ENCODE results near the gene MAP4K1.

The MAP4K1 gene

GRCh38 chr19:38664503-38665211 is 46.9 kb upstream of the MAP4K1 start:
- peak overlapping the region in 1 of 2 donors; percentile 30 for H3K4me3 ChIP-seq
- peak overlapping the region; percentile 94 to 97 for H3K27ac ChIP-seq
- no peak for DNase-seq
- no peaks in the 10 kb centered on the region for H3K27me3 ChIP-seq
- H3K4me1 ChIP-seq, result peaks cover 31 to 100% (median 97%) of the 10 kb centered on the region in 4 donors
- TF ChIP-seq CTCF (IDR thresholded peaks at IDR 0.05), result no peak
- intact Hi-C loops (cut with DNase I; ENCODE audit: low total_unique reads), result no loop called here
- H3K36me3 ChIP-seq, result peaks cover 0 to 6% (median 0%) of the 10 kb centered on the region in 3 donors
- H3K9me3 ChIP-seq, result no peaks in the 10 kb centered on the region

GRCh38 chr19:38663957-38664502 is 46.3 kb upstream of the MAP4K1 start:
- no peak for TF ChIP-seq CTCF (IDR thresholded peaks at IDR 0.05)
- H3K27me3 ChIP-seq, result no peaks in the 10 kb centered on the region
- intact Hi-C loops (cut with DNase I; ENCODE audit: low total_unique reads), result no loop called here
- H3K27ac ChIP-seq, result peak overlapping the region; percentile 94 to 97
- H3K9me3 ChIP-seq, result no peaks in the 10 kb centered on the region
- H3K36me3 ChIP-seq, result peaks cover 0 to 6% (median 0%) of the 10 kb centered on the region in 3 donors
- H3K4me3 ChIP-seq, result peak overlapping the region; percentile 26 to 30
- peak; percentile 69 to 91 for DNase-seq
- H3K4me1 ChIP-seq, result peaks cover 31 to 100% (median 97%) of the 10 kb centered on the region in 4 donors

- H3K27ac ChIP-seq, result peak overlapping the region; percentile 94 to 97
- intact Hi-C loops (cut with DNase I; ENCODE audit: low total_unique reads), result no loop called here
- no peaks in the 10 kb centered on the region for H3K9me3 ChIP-seq
- H3K4me3 ChIP-seq, result peak overlapping the region; percentile 26 to 30
- no peaks in the 10 kb centered on the region for H3K27me3 ChIP-seq
- DNase-seq, result no peak
- peaks cover 31 to 100% (median 96%) of the 10 kb centered on the region in 4 donors for H3K4me1 ChIP-seq
- H3K36me3 ChIP-seq, result peaks cover 0 to 6% (median 0%) of the 10 kb centered on the region in 3 donors
- no peak for TF ChIP-seq CTCF (IDR thresholded peaks at IDR 0.05)
Measured at GRCh38 chr19:38663156-38663651, 45.5 kb upstream of the MAP4K1 start.

GRCh38 chr19:38662537-38663155 is 44.9 kb upstream of the MAP4K1 start:
- H3K4me1 ChIP-seq, result peaks cover 31 to 100% (median 96%) of the 10 kb centered on the region in 4 donors
- H3K36me3 ChIP-seq, result peaks cover 0 to 6% (median 0%) of the 10 kb centered on the region in 3 donors
- TF ChIP-seq CTCF (IDR thresholded peaks at IDR 0.05), result no peak
- no peak for DNase-seq
- peak overlapping the region; percentile 94 to 97 for H3K27ac ChIP-seq
- H3K4me3 ChIP-seq, result peak overlapping the region; percentile 26 to 30
- no peaks in the 10 kb centered on the region for H3K9me3 ChIP-seq
- intact Hi-C loops (cut with DNase I; ENCODE audit: low total_unique reads), result no loop called here
- no peaks in the 10 kb centered on the region for H3K27me3 ChIP-seq

- H3K9me3 ChIP-seq, result no peaks in the 10 kb centered on the region
- peak overlapping the region; percentile 94 to 97 for H3K27ac ChIP-seq
- no peak for TF ChIP-seq CTCF (IDR thresholded peaks at IDR 0.05)
- intact Hi-C loops (cut with DNase I; ENCODE audit: low total_unique reads), result no loop called here
- H3K4me3 ChIP-seq, result no peak overlapping the region
- DNase-seq, result no peak
- peaks cover 31 to 100% (median 96%) of the 10 kb centered on the region in 4 donors for H3K4me1 ChIP-seq
- H3K27me3 ChIP-seq, result no peaks in the 10 kb centered on the region
- peaks cover 0 to 6% (median under 1%) of the 10 kb centered on the region in 3 donors for H3K36me3 ChIP-seq
Measured at GRCh38 chr19:38661996-38662395, 44.2 kb upstream of the MAP4K1 start.

All from tibial artery (tissue), 4 donors.